SKM-1 treated with dmso at 0.1 percent for 144 hours (cell line): Measurements from ENCODE around the gene POU6F2.
A peak's percentile ranks its signal among the peaks of the same experiment; 100 is the strongest.

Source experiments
- DNase-seq: peaks from one replicate; lab custom pipeline; 2025; ENCODE audit not compliant: unreplicated experiment; lab: John Stamatoyannopoulos, UW

The POU6F2 gene

GRCh38 chr7:39386718-39387117, 409.0 kb downstream of the POU6F2 start:
- no peak for DNase-seq

- no peak for DNase-seq
Observed at GRCh38 chr7:39392151-39392550, 414.4 kb downstream of the POU6F2 start.

GRCh38 chr7:39394105-39394680, 416.5 kb downstream of the POU6F2 start:
- no peak for DNase-seq

- DNase-seq, result no peak
Observed at GRCh38 chr7:39399458-39399857, 421.7 kb downstream of the POU6F2 start.

- no peak for DNase-seq
Observed at GRCh38 chr7:39399986-39400385, 422.3 kb downstream of the POU6F2 start.

- no peak for DNase-seq
Observed at GRCh38 chr7:39400836-39401235, 423.1 kb downstream of the POU6F2 start.

GRCh38 chr7:39402034-39402433, 424.3 kb downstream of the POU6F2 start:
- DNase-seq, result no peak

GRCh38 chr7:39404907-39405306, 427.2 kb downstream of the POU6F2 start:
- DNase-seq, result no peak

GRCh38 chr7:39405581-39405980, 427.9 kb downstream of the POU6F2 start:
- DNase-seq, result no peak

GRCh38 chr7:39406467-39406866, 428.8 kb downstream of the POU6F2 start:
- no peak for DNase-seq

GRCh38 chr7:39407137-39407536, 429.4 kb downstream of the POU6F2 start:
- no peak for DNase-seq

- no peak for DNase-seq
Observed at GRCh38 chr7:39407723-39408122, 430.0 kb downstream of the POU6F2 start.

GRCh38 chr7:39408906-39409305, 431.2 kb downstream of the POU6F2 start:
- no peak for DNase-seq

- no peak for DNase-seq
Observed at GRCh38 chr7:39410582-39410981, 432.9 kb downstream of the POU6F2 start.

GRCh38 chr7:39413636-39414223, 436.0 kb downstream of the POU6F2 start:
- no peak for DNase-seq

- DNase-seq, result peak; percentile 34
Observed at GRCh38 chr7:39414224-39415035, 436.7 kb downstream of the POU6F2 start.

- DNase-seq, result no peak
Observed at GRCh38 chr7:39415091-39415787, 437.5 kb downstream of the POU6F2 start.

GRCh38 chr7:39416866-39417265, 439.2 kb downstream of the POU6F2 start:
- DNase-seq, result no peak

- no peak for DNase-seq
Observed at GRCh38 chr7:39417642-39418041, 439.9 kb downstream of the POU6F2 start.

- no peak for DNase-seq
Observed at GRCh38 chr7:39421251-39421650, 443.5 kb downstream of the POU6F2 start.

- DNase-seq, result no peak
Observed at GRCh38 chr7:39421661-39422060, 444.0 kb downstream of the POU6F2 start.

- no peak for DNase-seq
Observed at GRCh38 chr7:39428221-39428620, 450.5 kb downstream of the POU6F2 start.
